Epithelial cell of esophagus (primary cell): ENCODE results near the gene PROK2.

Source experiments
- DNase-seq: peaks from one replicate; pipeline ENCODE4 v3.0.0; 2010; ENCODE audit warnings: low read depth
- H3K4me3 ChIP-seq: 2 replicates; pipeline ENCODE4 v1.5.1; 2011; ENCODE audit warnings: mild to moderate bottlenecking, low read length, control low read depth
- CTCF ChIP-seq: IDR thresholded peaks from 2 replicates; pipeline ENCODE4 v1.5.1; 2011; ENCODE audit warnings: low read depth, mild to moderate bottlenecking, low read length, control low read depth, inconsistent platforms; ENCODE audit not compliant: insufficient read depth; ENCODE audit errors: missing control alignments

Gene PROK2

GRCh38 chr3:71733319-71733718, 51.6 kb downstream of the PROK2 start:
- no peak for DNase-seq
- no peak overlapping the region for H3K4me3 ChIP-seq
- no peak for TF ChIP-seq CTCF

- H3K4me3 ChIP-seq: no peak overlapping the region
- DNase-seq: no peak
- no peak for TF ChIP-seq CTCF
These were observed 52.3 kb downstream of the PROK2 start for GRCh38 chr3:71732637-71733036.

GRCh38 chr3:71728632-71729342, 56.2 kb downstream of the PROK2 start:
- no peak overlapping the region for H3K4me3 ChIP-seq
- no peak for TF ChIP-seq CTCF

GRCh38 chr3:71726146-71726545, 58.8 kb downstream of the PROK2 start:
- no peak overlapping the region for H3K4me3 ChIP-seq

More at GRCh38 chr3:71728632-71729342, 56.2 kb downstream of the PROK2 start:
- DNase-seq: no peak

GRCh38 chr3:71725271-71725991, 59.5 kb downstream of the PROK2 start, which contains the start of gene EIF4E3:
Gene EIF4E3 (minus strand): TSS chr3:71725402. CDS start chr3:71725367, 35 bp downstream.
- DNase-seq: peak; percentile 34
- peak within 1 kb of the TSS; percentile 66 for H3K4me3 ChIP-seq
- no peak for TF ChIP-seq CTCF

More at GRCh38 chr3:71726146-71726545, 58.8 kb downstream of the PROK2 start:
- no peak for TF ChIP-seq CTCF
- no peak for DNase-seq

GRCh38 chr3:71724584-71725270, 60.2 kb downstream of the PROK2 start:
- peak; percentile 30 for DNase-seq

More at GRCh38 chr3:71724584-71725270, 60.2 kb downstream of the PROK2 start:
- H3K4me3 ChIP-seq: peak overlapping the region; percentile 66
- no peak for TF ChIP-seq CTCF
